HCT116 (cell line): ENCODE measurements around the gene TRIM26. TPM values are rescaled to one million over a fixed set of nuclear protein-coding genes. Genes with fewer than 3 reads are reported as not detected.
A peak's percentile ranks its signal among the peaks of the same experiment; 100 is the strongest.

ENCODE experiments used
- ATAC-seq: fragments of 200-7000 bp; cut with Tn5 transposase; 2 replicates; pipeline ENCODE4 v1.9.1; 2020; ENCODE audit warnings: mild to moderate bottlenecking, moderate library complexity
- BruUV-seq: library from RNA; stranded (reverse); fragments of 400-500 nt; replicated peaks from 2 replicates; lab custom pipeline; 2021; lab: Mats Ljungman, UMichigan
- CTCF ChIA-PET: fragments of 300-600 bp; sonication (Branson Sonifier 250); formaldehyde crosslinking; loops from one replicate; lab custom pipeline; 2021; ENCODE audit warnings: antibody characterized with exemption; lab: Charles Lee
- POLR2A ChIA-PET: fragments of 300-600, 350-600 bp; sonication (Branson Sonifier 250); formaldehyde crosslinking; loops from one replicate; lab custom pipeline; 2021; ENCODE audit warnings: antibody characterized with exemption; lab: Charles Lee
- RAD21 ChIA-PET, 2 experiments: fragments of 300-600 bp; sonication (Branson Sonifier 250); formaldehyde crosslinking; loops; one replicate each; lab custom pipeline; 2023; ENCODE audit warnings: low total read pairs in 2 of 2; ENCODE audit not compliant: uncharacterized antibody in 2 of 2, unreplicated experiment in 2 of 2, low non-redundant PET in 1 of 2; lab: Charles Lee
- DNase-seq: peaks from one replicate; pipeline ENCODE4 v3.0.0-alpha.2; 2010; ENCODE audit warnings: low read depth, low spot score
- H2AFZ ChIP-seq: fragments of 200-600 bp; shearing (Covaris generic), sonication (generic); 2 replicates; pipeline ENCODE4 v1.6.1; 2017; ENCODE audit warnings: low read depth, mixed run types, mixed read lengths, antibody characterized with exemption, low read length; ENCODE audit not compliant: poor library complexity, severe bottlenecking
- H3K27ac ChIP-seq: 2 replicates; pipeline ENCODE4 v1.5.1; 2012; ENCODE audit warnings: low read depth, low read length
- H3K27me3 ChIP-seq: fragments of 200-600 bp; sonication (generic); 2 replicates; pipeline ENCODE4 v1.6.1; 2016; ENCODE audit warnings: mixed run types, low read length, mixed read lengths; ENCODE audit not compliant: insufficient read depth
- H3K36me3 ChIP-seq, 2 experiments: fragments of 200-500 bp in 1 of 2; fragments of 200-600 bp in 1 of 2; sonication (Bioruptor generic) in 1 of 2; sonication (generic) in 1 of 2; 2 replicates each; pipeline versions ENCODE4 v1.5.1 to v1.6.1; 2014 to 2016; ENCODE audit warnings: low read length in 2 of 2, inconsistent platforms in 1 of 2, mixed read lengths in 1 of 2, mixed run types in 1 of 2; ENCODE audit not compliant: insufficient read depth in 2 of 2, control insufficient read depth in 1 of 2
- H3K4me1 ChIP-seq, 2 experiments: fragments of 200-600 bp in 1 of 2; sonication (generic) in 1 of 2; 2 replicates each; pipeline versions ENCODE4 v1.5.1 to v1.6.1; 2012 to 2017; ENCODE audit warnings: low read length in 2 of 2, inconsistent platforms in 1 of 2, mild to moderate bottlenecking in 1 of 2, mixed read lengths in 1 of 2, mixed run types in 1 of 2, moderate library complexity in 1 of 2; ENCODE audit not compliant: insufficient read depth in 2 of 2, control insufficient read depth in 1 of 2
- H3K4me2 ChIP-seq: fragments of 200-600 bp; sonication (generic); 2 replicates; pipeline ENCODE4 v1.6.1; 2017; ENCODE audit warnings: mixed run types, low read length, mixed read lengths
- H3K4me3 ChIP-seq, 2 experiments: fragments of 200-600 bp in 1 of 2; sonication (generic) in 1 of 2; replicated peaks in 1 of 2; 2 replicates each; pipeline ENCODE4 v1.5.1; 2011 to 2016; ENCODE audit warnings: low read length in 2 of 2, control low read depth in 1 of 2, low read depth in 1 of 2, mild to moderate bottlenecking in 1 of 2, mixed read lengths in 1 of 2, mixed run types in 1 of 2
- H3K79me2 ChIP-seq: fragments of 200-600 bp; sonication (generic); 2 replicates; pipeline ENCODE4 v1.6.1; 2017; ENCODE audit warnings: mild to moderate bottlenecking, mixed run types, low read length, moderate library complexity, mixed read lengths; ENCODE audit not compliant: insufficient read depth
- H3K9ac ChIP-seq: fragments of 200-600 bp; sonication (generic); 2 replicates; pipeline ENCODE4 v1.6.1; 2016; ENCODE audit warnings: low read length, mixed read lengths
- H3K9me2 ChIP-seq: fragments of 200-600 bp; sonication (generic), shearing (Covaris generic); 2 replicates; pipeline ENCODE4 v1.6.1; 2017; ENCODE audit warnings: mixed run types, mild to moderate bottlenecking, moderate library complexity; ENCODE audit not compliant: insufficient read depth
- H3K9me3 ChIP-seq, 2 experiments: fragments of 200-500 bp in 1 of 2; fragments of 200-600 bp in 1 of 2; sonication (Bioruptor generic) in 1 of 2; sonication (generic) in 1 of 2; 2 replicates each; pipeline ENCODE4 v1.6.1; 2014 to 2017; ENCODE audit warnings: low read length in 2 of 2, mixed read lengths in 2 of 2, inconsistent platforms in 1 of 2, low read depth in 1 of 2, mild to moderate bottlenecking in 1 of 2, mixed run types in 1 of 2, moderate library complexity in 1 of 2; ENCODE audit not compliant: control insufficient read depth in 1 of 2, insufficient read depth in 1 of 2
- H4K20me1 ChIP-seq: fragments of 200-600 bp; sonication (generic), shearing (Covaris generic); 2 replicates; pipeline ENCODE4 v1.6.1; 2017; ENCODE audit warnings: mixed run types, mild to moderate bottlenecking, moderate library complexity; ENCODE audit not compliant: insufficient read depth
- CBX3 ChIP-seq: IDR thresholded peaks from 2 replicates; pipeline ENCODE4 v1.6.1; 2012; ENCODE audit warnings: low read depth
- CEBPB ChIP-seq: IDR thresholded peaks from 2 replicates; pipeline ENCODE4 v1.6.1; 2012; ENCODE audit warnings: low read depth
- ELF1 ChIP-seq: IDR thresholded peaks from 2 replicates; pipeline ENCODE4 v1.6.1; 2012; ENCODE audit warnings: low read depth, borderline replicate concordance
- EZH2phosphoT487 ChIP-seq: fragments of 200-600 bp; IDR thresholded peaks from 2 replicates; pipeline ENCODE4 v1.6.1; 2018; ENCODE audit warnings: antibody characterized with exemption, borderline replicate concordance
- JUND ChIP-seq: IDR thresholded peaks from 2 replicates; pipeline ENCODE4 v1.6.1; 2012
- POLR2AphosphoS5 ChIP-seq: IDR thresholded peaks from 2 replicates; pipeline ENCODE4 v1.6.1; 2011; ENCODE audit warnings: mild to moderate bottlenecking, low read depth, low read length, moderate library complexity
- RAD21 ChIP-seq: IDR thresholded peaks from 2 replicates; pipeline ENCODE4 v1.6.1; 2012; ENCODE audit warnings: low read depth, mild to moderate bottlenecking
- SIN3A ChIP-seq: IDR thresholded peaks from 2 replicates; pipeline ENCODE4 v1.6.1; 2012; ENCODE audit warnings: low read depth
- SP1 ChIP-seq: IDR thresholded peaks from 2 replicates; pipeline ENCODE4 v1.6.1; 2012; ENCODE audit warnings: low read depth
- SRF ChIP-seq: IDR thresholded peaks from 2 replicates; pipeline ENCODE4 v1.6.1; 2012; ENCODE audit warnings: low read depth
- YY1 ChIP-seq: IDR thresholded peaks from 2 replicates; pipeline ENCODE4 v1.6.1; 2011; ENCODE audit warnings: low read length, low read depth, moderate library complexity, mild to moderate bottlenecking; ENCODE audit not compliant: insufficient replicate concordance; ENCODE audit errors: extremely low read depth
- ZFX ChIP-seq: fragments of 450-650 bp; IDR thresholded peaks from 2 replicates; pipeline ENCODE4 v1.6.1; 2017
- ZNF274 ChIP-seq: fragments of 200-500 bp; sonication (Bioruptor generic); IDR thresholded peaks from 2 replicates; pipeline ENCODE4 v1.6.1; 2014; ENCODE audit warnings: mild to moderate bottlenecking, low read depth, low read length, inconsistent platforms
- intact Hi-C: fragments of 100-400 bp; cut with micrococcal nuclease; formaldehyde crosslinking; loops from 2 replicates; pipeline ENCODE4 v1.10.0; 2022
- total RNA-seq: library from RNA; stranded (reverse); gene quantifications from one replicate; pipeline ENCODE4 v1.2.1, GENCODE V29; 2021; ENCODE audit not compliant: unreplicated experiment
- TF ChIP-seq, protein P1 (sequence below): IDR thresholded peaks from 2 replicates; pipeline ENCODE4 v1.6.1; 2012
- TF ChIP-seq, protein P2 (sequence below): IDR thresholded peaks from 2 replicates; pipeline ENCODE4 v1.6.1; 2012; ENCODE audit warnings: low read depth
- TF ChIP-seq, protein P3 (sequence below): IDR thresholded peaks from 2 replicates; pipeline ENCODE4 v1.6.1; 2012
- TF ChIP-seq, protein P4 (sequence below): IDR thresholded peaks from 2 replicates; pipeline ENCODE4 v1.6.1; 2011; ENCODE audit warnings: mild to moderate bottlenecking, low read length, moderate library complexity; ENCODE audit not compliant: insufficient replicate concordance; ENCODE audit errors: extremely low read depth

TRIM26 gene
- total RNA-seq, 1 experiment from 2014 or later = 32.2 TPM

DNA sequence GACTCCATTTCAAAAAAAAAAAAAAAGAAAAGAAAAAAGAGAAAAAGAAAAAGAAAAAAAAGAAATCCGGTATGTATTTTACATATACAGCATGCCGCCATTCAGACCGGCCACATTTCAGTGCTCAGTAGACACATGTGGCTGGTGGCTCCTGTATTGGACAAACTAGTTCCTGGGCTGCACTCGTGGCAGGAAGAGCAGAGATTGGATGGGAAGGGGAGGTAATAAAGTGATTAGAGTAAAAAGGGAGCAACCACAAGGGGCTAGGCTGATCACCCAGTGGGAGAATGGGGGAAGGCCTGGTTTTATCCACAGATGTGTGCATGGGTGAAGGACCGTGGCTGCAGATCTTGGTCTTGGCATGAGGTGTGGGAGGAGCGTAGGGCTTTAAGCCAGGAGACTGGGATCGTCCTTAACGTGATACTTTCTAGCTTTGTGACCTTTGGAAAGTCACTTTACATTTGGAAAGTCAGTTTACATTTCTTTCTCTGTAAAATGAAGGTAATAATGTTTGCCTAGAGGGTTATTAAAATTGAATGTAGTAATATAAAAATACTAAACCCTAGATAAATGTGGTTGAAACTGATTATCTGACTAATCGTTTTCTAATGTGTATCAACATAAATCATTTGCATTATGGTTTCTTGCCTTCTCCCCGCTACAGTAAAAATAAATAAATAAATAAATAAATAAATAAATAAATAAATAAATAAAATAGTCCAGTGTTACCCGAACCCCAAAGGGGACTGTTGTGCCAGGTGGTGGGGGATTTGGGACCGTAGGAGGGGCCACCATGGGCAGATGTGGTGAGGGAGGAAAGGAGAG is 50.7 kb downstream of the TRIM26 start:
- no peaks in the 10 kb centered on the region for H3K79me2 ChIP-seq
- 0 out of 2 replicates have a peak, but pooled peaks have one; percentile 37 for ATAC-seq
- H3K4me3 ChIP-seq = peak overlapping the region; percentile 52 to 66
- H3K9me2 ChIP-seq = no peaks in the 10 kb centered on the region
- CTCF ChIA-PET = no interaction called here
- POLR2A ChIA-PET = no interaction called here
- intact Hi-C loops = loop anchor here (2.0 kb wide), 1 partner anchor 60 kb away; no protein-coding TSS in a partner anchor
- no peaks in the 10 kb centered on the region for H3K36me3 ChIP-seq
- no peaks in the 10 kb centered on the region for H4K20me1 ChIP-seq
- TF ChIP-seq JUND (no peak), ZFX (no peak), SP1 (no peak), SRF (no peak), RAD21 (no peak), POLR2AphosphoS5 (no peak), ZNF274 (no peak), ELF1 (no peak), EZH2phosphoT487 (no peak), YY1 (no peak), CBX3 (no peak), CEBPB (no peak), SIN3A (no peak)
- TF ChIP-seq, protein P1, sequence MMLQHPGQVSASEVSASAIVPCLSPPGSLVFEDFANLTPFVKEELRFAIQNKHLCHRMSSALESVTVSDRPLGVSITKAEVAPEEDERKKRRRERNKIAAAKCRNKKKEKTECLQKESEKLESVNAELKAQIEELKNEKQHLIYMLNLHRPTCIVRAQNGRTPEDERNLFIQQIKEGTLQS = no peak
- TF ChIP-seq, protein P2, sequence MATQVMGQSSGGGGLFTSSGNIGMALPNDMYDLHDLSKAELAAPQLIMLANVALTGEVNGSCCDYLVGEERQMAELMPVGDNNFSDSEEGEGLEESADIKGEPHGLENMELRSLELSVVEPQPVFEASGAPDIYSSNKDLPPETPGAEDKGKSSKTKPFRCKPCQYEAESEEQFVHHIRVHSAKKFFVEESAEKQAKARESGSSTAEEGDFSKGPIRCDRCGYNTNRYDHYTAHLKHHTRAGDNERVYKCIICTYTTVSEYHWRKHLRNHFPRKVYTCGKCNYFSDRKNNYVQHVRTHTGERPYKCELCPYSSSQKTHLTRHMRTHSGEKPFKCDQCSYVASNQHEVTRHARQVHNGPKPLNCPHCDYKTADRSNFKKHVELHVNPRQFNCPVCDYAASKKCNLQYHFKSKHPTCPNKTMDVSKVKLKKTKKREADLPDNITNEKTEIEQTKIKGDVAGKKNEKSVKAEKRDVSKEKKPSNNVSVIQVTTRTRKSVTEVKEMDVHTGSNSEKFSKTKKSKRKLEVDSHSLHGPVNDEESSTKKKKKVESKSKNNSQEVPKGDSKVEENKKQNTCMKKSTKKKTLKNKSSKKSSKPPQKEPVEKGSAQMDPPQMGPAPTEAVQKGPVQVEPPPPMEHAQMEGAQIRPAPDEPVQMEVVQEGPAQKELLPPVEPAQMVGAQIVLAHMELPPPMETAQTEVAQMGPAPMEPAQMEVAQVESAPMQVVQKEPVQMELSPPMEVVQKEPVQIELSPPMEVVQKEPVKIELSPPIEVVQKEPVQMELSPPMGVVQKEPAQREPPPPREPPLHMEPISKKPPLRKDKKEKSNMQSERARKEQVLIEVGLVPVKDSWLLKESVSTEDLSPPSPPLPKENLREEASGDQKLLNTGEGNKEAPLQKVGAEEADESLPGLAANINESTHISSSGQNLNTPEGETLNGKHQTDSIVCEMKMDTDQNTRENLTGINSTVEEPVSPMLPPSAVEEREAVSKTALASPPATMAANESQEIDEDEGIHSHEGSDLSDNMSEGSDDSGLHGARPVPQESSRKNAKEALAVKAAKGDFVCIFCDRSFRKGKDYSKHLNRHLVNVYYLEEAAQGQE = no peak
- TF ChIP-seq, protein P3, sequence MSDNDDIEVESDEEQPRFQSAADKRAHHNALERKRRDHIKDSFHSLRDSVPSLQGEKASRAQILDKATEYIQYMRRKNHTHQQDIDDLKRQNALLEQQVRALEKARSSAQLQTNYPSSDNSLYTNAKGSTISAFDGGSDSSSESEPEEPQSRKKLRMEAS = no peak
- TF ChIP-seq, protein P4, sequence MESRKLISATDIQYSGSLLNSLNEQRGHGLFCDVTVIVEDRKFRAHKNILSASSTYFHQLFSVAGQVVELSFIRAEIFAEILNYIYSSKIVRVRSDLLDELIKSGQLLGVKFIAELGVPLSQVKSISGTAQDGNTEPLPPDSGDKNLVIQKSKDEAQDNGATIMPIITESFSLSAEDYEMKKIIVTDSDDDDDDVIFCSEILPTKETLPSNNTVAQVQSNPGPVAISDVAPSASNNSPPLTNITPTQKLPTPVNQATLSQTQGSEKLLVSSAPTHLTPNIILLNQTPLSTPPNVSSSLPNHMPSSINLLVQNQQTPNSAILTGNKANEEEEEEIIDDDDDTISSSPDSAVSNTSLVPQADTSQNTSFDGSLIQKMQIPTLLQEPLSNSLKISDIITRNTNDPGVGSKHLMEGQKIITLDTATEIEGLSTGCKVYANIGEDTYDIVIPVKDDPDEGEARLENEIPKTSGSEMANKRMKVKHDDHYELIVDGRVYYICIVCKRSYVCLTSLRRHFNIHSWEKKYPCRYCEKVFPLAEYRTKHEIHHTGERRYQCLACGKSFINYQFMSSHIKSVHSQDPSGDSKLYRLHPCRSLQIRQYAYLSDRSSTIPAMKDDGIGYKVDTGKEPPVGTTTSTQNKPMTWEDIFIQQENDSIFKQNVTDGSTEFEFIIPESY = no peak
- DNase-seq = no peak
- peak overlapping the region; percentile 93 for H3K4me2 ChIP-seq
- no peaks in the 10 kb centered on the region for H3K27me3 ChIP-seq
- peak overlapping the region; percentile 54 for H3K9ac ChIP-seq
- peak overlapping the region; percentile 14 for H2AFZ ChIP-seq
- no peaks in the 10 kb centered on the region for H3K9me3 ChIP-seq
- RAD21 ChIA-PET = no interaction called here
- peaks cover 9 to 25% of the 10 kb centered on the region in 2 experiments; a peak in 3 of 4 replicates for H3K4me1 ChIP-seq
- H3K27ac ChIP-seq = peak overlapping the region; percentile 49
- BruUV-seq = TSS peak; percentile 89
